Cerebellar nuclear complex (tissue), 1 donor: ENCODE measurements around the gene AP2B1.
"Not testable (repeated sequence)": the region's sequence is repeated elsewhere in the genome, so short reads cannot be mapped to it uniquely, and the experiment has no call there.

Experiments
- DNase-seq, 2 experiments: peaks; one replicate each; lab custom pipeline; 2025; lab: John Stamatoyannopoulos, UW

Gene AP2B1

GRCh38 chr17:35577830-35578196 lies 9.3 kb upstream of the AP2B1 start:
- DNase-seq, result no peak

GRCh38 chr17:35578197-35578928 lies 8.8 kb upstream of the AP2B1 start, which contains the start of gene PEX12:
TSS of gene PEX12 (minus strand) at chr17:35578571. CDS start at chr17:35578021, 550 bp downstream.
- DNase-seq, result peak; percentile 56 to 88

DNA sequence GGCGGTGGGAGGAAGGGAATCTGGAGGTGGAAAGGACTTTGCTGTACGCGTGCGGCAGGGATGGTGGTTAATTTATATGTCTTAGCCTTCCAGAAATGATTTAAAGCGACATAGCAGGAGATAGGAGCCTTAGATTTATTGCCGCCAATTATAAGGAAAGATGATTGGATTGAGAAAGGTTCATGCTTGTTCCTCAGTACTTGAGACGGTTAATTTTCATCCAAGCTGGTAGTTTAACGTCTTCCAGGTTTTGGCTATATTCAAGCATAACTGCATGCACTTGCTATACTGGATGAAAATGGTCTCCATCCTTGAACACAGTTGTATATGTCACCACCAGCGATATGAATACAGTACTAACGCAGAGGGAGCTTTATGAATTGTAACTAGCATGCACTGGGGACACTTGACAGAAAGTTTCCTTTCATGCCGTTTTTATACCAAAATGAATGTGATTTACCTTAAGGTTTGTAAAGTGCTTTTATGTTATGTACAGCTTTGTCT lies 8.1 kb upstream of the AP2B1 start:
- no peak for DNase-seq

- DNase-seq, result no peak
Observed at GRCh38 chr17:35584061-35584460, 3.1 kb upstream of the AP2B1 start.

- no peak for DNase-seq
Observed at GRCh38 chr17:35586569-35587073, 501 bp upstream of the AP2B1 start.

GRCh38 chr17:35588196-35588920 lies 1.2 kb downstream of the AP2B1 start:
- DNase-seq, result no peak

- no peak for DNase-seq
Observed at GRCh38 chr17:35596072-35596471, 8.9 kb downstream of the AP2B1 start.

- no peak for DNase-seq
Observed at GRCh38 chr17:35596530-35597233, 9.6 kb downstream of the AP2B1 start.

- no peak for DNase-seq
Observed at GRCh38 chr17:35597604-35598003, 10.5 kb downstream of the AP2B1 start.

DNA sequence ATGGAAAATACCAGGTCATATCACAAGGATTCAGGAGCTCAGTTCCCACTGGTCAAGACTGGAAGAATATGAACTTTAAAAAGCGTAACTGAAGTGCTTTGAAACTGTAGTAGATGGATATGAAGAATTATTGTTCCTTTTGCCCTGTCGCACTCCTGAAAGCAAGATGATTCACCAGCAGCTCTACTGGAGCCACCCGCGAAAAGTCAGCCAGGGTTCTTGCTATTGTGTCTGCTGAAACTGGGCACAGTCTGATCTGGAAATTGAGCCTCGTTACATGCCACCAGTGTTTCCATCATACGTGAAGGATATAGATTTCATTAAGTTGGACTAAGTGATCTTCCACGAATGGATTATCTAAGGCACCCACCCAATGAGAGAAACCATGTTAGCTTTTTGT lies 16.6 kb downstream of the AP2B1 start:
- no peak for DNase-seq

DNA sequence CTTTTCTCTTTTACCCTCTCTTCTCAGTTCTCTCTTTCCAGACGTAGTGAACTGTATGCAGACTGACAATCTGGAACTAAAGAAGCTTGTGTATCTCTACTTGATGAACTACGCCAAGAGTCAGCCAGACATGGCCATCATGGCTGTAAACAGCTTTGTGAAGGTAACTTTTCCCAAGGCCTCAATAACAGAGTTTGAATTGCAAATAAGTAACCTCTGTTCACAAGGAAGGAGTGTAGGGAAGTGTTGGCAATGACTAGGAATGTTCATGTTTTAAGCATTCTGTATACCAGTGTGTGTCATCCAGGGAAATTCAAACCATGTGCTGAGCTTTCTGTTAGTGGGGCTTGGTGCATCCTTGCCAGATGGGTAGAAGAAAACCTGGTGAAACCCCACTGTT lies 18.6 kb downstream of the AP2B1 start:
- no peak for DNase-seq

GRCh38 chr17:35607239-35607847 lies 20.2 kb downstream of the AP2B1 start:
- DNase-seq, result no peak

DNA sequence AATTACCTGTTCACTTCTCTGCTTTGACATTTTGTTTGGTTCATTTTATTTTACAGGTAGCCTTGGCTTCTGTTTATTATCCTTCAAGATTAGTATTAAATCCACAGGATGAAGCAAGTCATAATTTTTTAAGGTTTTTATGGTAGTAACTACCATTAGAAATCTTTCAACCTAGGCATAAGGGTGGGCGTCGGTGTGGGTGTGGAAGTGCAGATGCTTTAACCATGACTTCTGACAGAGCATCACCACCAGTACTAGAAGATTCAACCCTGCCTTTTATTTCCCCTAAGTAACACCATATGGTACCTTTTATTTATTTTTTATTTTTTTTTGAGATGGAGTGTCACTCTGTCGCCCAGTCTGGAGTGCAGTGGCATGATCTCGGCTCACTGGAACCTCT lies 22.7 kb downstream of the AP2B1 start:
- no peak for DNase-seq

GRCh38 chr17:35610746-35611145 lies 23.6 kb downstream of the AP2B1 start:
- DNase-seq, result not testable (repeated sequence)

DNA sequence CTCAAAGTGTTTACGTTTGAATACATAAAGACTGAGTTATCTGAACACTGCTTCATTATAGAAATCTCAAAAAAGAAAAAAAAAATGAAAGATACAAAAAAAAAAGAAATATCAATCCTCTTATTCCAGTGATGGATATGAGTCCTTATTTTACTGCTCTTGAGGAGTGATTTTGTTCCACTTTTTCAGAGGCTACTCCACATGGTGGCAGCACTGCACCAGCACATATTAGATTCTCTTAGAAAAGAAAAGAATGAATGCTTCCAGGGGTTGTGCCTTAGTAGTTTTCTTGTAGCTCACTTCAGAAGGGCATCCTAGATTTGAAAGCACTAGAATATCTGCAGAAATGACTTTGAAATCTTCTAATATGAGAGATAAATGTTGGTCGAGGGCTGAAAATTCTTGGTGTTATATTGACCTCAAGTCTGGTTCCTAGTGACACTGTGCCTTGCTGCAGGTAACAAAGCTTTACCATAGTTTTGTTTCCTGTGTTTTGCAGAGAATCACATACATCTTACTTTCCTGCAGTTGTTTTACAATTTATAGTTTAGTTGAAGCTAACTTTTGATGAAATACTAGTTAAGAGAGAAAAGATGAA lies 25.9 kb downstream of the AP2B1 start:
- no peak for DNase-seq

DNA sequence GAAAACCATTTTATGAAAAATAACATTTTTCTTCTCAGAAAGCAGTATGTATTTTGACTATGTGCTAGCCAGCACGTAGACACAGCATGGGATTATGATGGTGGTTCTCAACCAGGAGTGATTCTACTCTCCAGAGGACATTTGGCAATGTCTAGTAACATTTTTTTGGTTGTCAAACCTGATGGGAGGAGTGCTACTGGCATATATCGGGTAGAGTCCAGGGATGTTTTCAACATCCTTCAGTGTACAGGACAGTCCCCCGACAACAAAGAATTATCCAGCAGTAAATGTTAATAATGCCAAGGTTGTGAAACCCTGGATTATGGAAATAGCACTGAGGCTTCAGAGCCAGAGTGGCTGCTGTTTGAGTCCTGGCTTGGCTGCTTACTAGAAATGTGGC lies 27.7 kb downstream of the AP2B1 start:
- no peak for DNase-seq

GRCh38 chr17:35616536-35616935 lies 29.4 kb downstream of the AP2B1 start:
- no peak for DNase-seq

DNA sequence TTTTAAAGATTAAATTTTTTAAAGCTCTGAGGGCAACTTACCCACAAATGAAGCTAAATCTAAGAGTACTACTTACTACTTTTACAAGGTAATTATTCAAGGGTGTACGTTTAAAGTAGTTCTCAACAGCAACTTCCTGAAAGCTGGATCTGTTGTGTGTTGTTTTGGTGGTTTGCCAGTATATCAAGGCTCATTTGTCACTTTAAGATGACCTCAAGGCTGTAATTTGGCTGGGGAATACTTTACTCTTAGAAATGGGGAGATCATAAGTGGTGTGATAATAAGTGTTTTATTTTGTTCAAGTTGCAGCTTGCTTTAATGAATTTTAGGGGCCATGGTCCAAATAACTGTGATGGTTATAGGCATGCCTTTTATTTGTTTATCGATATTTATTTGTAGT lies 30.4 kb downstream of the AP2B1 start:
- no peak for DNase-seq

DNA sequence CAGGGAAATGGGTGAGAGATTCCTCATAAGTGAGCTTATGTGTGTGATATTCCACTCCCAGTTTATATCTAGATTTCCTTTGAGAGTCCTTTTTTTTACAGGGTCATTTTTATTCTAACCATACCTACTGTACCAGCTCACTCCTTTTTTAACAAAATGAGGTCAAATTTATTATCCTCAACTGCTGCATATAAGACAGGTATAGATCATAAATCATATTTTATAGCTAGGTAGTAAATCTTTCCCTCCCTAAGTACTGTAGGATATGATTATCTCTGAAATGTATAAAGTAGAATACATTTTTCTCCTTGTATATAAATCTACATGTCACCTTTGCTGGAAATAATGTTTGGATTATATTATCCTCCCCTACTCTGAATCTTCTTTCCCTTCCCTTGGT lies 31.5 kb downstream of the AP2B1 start:
- no peak for DNase-seq

DNA sequence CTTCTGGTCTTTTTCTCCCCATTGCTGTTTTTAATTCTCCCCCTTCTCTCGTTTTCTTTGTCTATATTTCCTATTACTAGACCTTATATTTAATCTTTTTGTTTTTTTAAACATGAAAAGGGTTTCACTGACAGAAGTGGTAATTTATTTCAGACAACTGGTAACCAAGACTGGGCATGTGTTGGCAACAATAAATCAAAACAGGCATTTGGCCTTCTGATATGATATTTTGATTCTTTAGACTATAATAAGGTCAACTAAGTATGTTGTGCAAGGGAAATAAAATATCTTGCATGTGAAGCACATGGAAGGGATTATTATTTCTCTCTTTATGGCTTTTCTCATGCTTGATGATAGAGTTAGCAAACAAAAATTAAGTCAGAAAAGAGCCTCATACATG lies 34.6 kb downstream of the AP2B1 start:
- DNase-seq, result no peak

GRCh38 chr17:35627417-35627816 lies 40.3 kb downstream of the AP2B1 start:
- DNase-seq, result no peak
